Urinary bladder (tissue), 4 donors: ENCODE data around the gene DYRK4. TPM values are rescaled to one million over a fixed set of nuclear protein-coding genes. Genes with fewer than 3 reads are reported as not detected.

Source experiments
- DNase-seq: peaks from one replicate; pipeline ENCODE4 v3.0.0-alpha.2; 2015; ENCODE audit errors: extremely low spot score
- H3K27ac ChIP-seq: one replicate; pipeline ENCODE4 v1.5.1; 2013; ENCODE audit warnings: low read depth, mild to moderate bottlenecking, moderate library complexity
- H3K36me3 ChIP-seq: one replicate; pipeline ENCODE4 v1.6.1; 2013; ENCODE audit warnings: mild to moderate bottlenecking, moderate library complexity; ENCODE audit not compliant: insufficient read depth
- H3K4me1 ChIP-seq: one replicate; pipeline ENCODE4 v1.6.1; 2013; ENCODE audit warnings: mild to moderate bottlenecking, moderate library complexity; ENCODE audit not compliant: insufficient read depth
- H3K4me3 ChIP-seq: one replicate; pipeline ENCODE4 v1.5.1; 2013; ENCODE audit warnings: low read depth, low read length
- WGBS: extraction: QIAGEN DNeasy Blood & Tissue Kit; methylation state at CpG from one replicate; pipeline ENCODE4 v1.1.7; 2013; 5-methylcytosine and 5-hydroxymethylcytosine counted together
- polyA plus RNA-seq: library from polyadenylated mRNA; stranded (reverse); fragments of 200-250 nt; gene quantifications from one replicate; pipeline ENCODE4 v1.2.3, GENCODE V29; 2013
- total RNA-seq: library from RNA; depleted of rRNA; stranded (reverse); fragments of >200 nt; gene quantifications from one replicate; pipeline ENCODE4 v1.2.3, GENCODE V29; 2014
- donor health status: healthy with polysubstance abuse.
- donor health status: healthy.

The DYRK4 gene
- total and polyA plus RNA-seq, 2 donors = 38.9 to 46.5 TPM

DNA sequence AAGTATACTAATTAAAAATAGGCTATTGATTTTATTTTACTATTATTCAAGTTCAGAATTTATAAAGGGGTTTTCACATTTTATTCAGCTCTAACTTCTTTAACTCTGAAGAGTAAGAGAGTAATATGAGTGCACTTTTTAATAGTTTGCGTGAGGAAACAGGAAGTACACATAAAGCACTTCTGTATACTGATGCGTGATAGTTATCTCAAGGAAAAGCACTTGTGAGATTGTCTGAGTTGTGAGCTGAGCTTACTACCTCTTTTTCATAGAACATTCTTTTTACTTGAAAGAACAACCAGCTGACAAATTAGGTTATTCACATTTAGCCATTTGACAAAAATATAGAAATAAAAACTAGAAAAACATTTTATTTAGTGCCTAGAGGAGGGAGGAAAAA is 21.4 kb upstream of the DYRK4 start:
- Histone ChIP-seq H3K4me1 (no peaks in the 10 kb centered on the region), H3K4me3 (no peak overlapping the region), H3K36me3 (no peaks in the 10 kb centered on the region), H3K27ac (no peak overlapping the region)
- WGBS = 60% methylated on average over 2 of the region's 2 CpGs
- no peak for DNase-seq

DNA sequence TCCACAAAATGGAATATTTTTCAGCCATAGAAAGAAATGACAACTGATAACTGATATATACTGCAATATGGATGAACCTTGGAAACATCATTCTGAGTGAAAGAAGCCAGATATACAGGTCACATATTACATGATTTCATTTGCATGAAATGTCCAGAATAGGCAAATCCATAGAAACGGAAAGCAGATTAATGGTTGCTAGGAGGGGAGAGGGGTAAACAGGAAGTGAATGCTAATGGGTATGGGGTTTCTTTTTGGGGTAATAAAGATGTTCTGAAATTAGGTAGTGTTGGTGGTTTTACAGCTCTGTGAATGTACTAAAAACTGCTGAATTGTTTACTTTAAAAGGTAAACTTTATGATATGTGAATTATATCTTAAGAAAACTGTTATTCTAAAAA is 16.8 kb upstream of the DYRK4 start:
- Histone ChIP-seq H3K4me3 (no peak overlapping the region), H3K4me1 (no peaks in the 10 kb centered on the region), H3K27ac (no peak overlapping the region), H3K36me3 (no peaks in the 10 kb centered on the region)
- WGBS = 78% methylated on average over 1 of the region's 1 CpG
- DNase-seq = no peak

DNA sequence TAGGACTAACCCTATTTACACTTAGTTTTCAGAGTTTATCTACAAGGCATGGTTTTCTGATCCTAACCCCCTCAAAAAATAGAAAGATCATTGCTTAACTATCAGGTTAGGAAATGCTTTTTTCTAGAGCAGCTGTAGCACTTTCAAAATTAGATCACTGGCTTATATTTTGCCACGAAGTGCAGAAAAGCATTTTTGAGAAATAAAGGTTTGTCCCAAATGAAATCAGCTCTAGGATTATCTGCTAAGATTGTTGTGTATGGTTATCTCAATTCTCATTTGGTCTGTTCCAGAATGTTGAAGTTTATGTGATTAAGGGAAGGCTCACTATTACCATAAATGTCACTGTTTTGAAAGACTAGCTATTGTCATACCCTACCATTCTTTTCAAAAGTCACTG is 9.8 kb upstream of the DYRK4 start:
- no peak for DNase-seq
- H3K27ac ChIP-seq = no peak overlapping the region
- WGBS = 88% methylated on average over 1 of the region's 1 CpG
- H3K36me3 ChIP-seq = no peaks in the 10 kb centered on the region
- H3K4me3 ChIP-seq = no peak overlapping the region
- no peaks in the 10 kb centered on the region for H3K4me1 ChIP-seq

DNA sequence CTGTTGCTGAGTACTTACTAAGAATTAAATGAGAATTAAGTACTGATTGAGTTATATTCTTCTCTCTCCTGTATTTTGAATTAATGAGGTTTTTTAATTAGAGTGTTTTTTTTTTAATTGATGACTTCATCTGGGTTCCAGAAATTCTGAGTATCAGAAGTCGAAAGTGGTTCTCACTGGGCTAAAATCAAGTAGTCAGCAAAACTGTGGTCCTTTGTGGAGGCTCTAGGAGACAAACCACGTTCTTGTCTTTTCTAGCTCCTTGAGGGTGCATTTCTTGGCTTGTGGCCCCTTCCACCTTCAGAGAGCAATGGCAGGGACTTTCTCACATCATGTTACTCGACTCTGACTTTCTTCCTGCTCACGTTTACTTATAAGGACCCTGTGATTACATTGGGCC is 8.1 kb upstream of the DYRK4 start:
- DNase-seq = no peak
- WGBS = 93% methylated on average over 4 of the region's 4 CpGs
- Histone ChIP-seq H3K4me3 (no peak overlapping the region), H3K4me1 (no peaks in the 10 kb centered on the region), H3K27ac (no peak overlapping the region), H3K36me3 (no peaks in the 10 kb centered on the region)

DNA sequence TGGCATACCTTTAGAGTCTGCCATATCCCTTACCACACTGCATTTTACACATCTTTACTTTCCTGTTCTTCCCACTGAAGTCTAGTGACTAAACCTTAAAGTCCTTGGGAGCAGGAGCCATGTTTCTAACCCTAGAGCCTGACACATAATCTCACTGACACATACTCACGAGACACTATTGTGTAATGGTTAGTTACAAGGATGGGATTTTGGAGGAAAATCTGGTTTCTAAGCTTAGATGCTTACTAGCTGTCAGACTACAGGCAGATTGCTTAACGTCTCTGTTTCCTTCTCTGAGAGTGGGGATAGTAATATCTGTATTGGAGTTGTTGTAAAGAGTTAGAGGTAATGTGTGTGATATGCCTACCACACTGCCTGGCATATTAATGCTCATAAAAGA is 6.2 kb upstream of the DYRK4 start:
- Histone ChIP-seq H3K36me3 (no peaks in the 10 kb centered on the region), H3K4me3 (no peak overlapping the region), H3K27ac (peak overlapping the region; percentile 2), H3K4me1 (no peaks in the 10 kb centered on the region)
- 94% methylated on average over 2 of the region's 2 CpGs for WGBS
- DNase-seq = no peak

GRCh38 chr12:4556735-4557530 is 5.1 kb upstream of the DYRK4 start:
- H3K27ac ChIP-seq = no peak overlapping the region
- no peak for DNase-seq
- 93% methylated on average over 2 of the region's 2 CpGs for WGBS
- no peaks in the 10 kb centered on the region for H3K4me1 ChIP-seq
- H3K4me3 ChIP-seq = no peak overlapping the region
- no peaks in the 10 kb centered on the region for H3K36me3 ChIP-seq

GRCh38 chr12:4557586-4557985 is 4.4 kb upstream of the DYRK4 start:
- no peaks in the 10 kb centered on the region for H3K4me1 ChIP-seq
- WGBS = 92% methylated on average over 5 of the region's 5 CpGs
- H3K36me3 ChIP-seq = no peaks in the 10 kb centered on the region

GRCh38 chr12:4558171-4558570 is 3.8 kb upstream of the DYRK4 start:
- WGBS = 97% methylated on average over 2 of the region's 2 CpGs
- H3K4me3 ChIP-seq = no peak overlapping the region
- H3K4me1 ChIP-seq = no peaks in the 10 kb centered on the region
- no peaks in the 10 kb centered on the region for H3K36me3 ChIP-seq
- no peak overlapping the region for H3K27ac ChIP-seq
- DNase-seq = no peak

More at GRCh38 chr12:4557586-4557985, 4.4 kb upstream of the DYRK4 start:
- no peak overlapping the region for H3K4me3 ChIP-seq
- no peak overlapping the region for H3K27ac ChIP-seq
- DNase-seq = no peak

DNA sequence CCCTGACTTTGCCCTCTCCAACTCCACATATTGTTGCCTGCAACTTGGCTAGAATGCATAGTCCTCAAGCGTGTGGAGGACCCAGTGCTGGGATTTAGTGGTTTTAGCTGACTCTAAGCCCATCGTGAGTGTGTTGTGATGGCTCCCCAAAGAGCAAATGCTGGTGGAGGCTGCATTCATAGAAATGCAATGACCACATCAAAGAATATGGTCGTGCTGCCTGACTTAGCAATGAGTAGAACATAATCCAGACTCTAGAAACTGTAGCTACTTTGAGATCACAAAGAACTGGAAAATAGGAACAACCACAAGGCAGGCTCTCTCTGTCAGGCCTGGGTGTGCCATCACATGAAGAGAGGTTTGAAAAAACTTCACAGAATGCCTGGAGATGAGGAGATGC is 1.3 kb downstream of the DYRK4 start:
- DNase-seq = no peak
- WGBS = 63% methylated on average over 3 of the region's 3 CpGs
- Histone ChIP-seq H3K27ac (no peak overlapping the region), H3K4me3 (no peak overlapping the region), H3K4me1 (no peaks in the 10 kb centered on the region), H3K36me3 (no peaks in the 10 kb centered on the region)

DNA sequence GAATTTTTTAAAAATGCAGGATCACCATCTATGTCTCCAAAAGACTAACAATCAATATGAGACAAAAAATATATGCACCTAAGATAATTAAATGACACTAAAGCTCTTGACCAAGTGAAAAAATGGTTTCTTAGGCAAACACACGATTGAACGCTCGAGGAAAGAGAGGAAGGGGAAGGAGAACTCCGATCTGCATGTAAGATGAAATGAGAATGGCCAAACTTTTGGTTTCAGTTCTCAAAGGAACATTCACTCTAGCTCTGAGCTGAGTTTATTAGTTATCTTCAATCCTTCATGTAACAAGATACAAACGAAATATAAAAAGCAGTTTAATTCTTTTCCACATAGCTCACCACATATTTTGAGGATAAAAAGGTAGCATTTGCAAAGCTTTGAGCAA is 2.8 kb downstream of the DYRK4 start:
- DNase-seq = no peak
- Histone ChIP-seq H3K36me3 (no peaks in the 10 kb centered on the region), H3K4me1 (no peaks in the 10 kb centered on the region), H3K27ac (no peak overlapping the region), H3K4me3 (no peak overlapping the region)
- WGBS = 67% methylated on average over 5 of the region's 5 CpGs

DNA sequence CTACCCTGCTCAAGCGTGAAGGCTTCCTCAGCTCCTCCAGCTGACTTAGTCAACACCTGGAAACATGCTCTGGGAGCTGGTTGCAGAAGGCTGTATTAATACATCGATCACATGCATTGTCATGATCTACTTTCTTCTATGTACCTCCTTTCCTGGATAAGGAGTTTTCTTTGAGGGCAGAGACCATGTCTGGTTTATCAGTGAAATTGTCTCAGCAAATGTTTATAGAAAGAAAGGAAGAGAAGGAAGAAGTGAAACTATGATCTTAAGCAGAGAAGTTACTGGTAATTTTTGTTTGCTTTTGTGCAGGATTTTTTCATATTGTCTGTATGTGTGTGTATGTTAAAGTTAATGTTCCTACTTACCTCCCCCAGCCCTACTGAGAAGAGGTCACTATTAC is 4.5 kb downstream of the DYRK4 start:
- Histone ChIP-seq H3K36me3 (no peaks in the 10 kb centered on the region), H3K4me1 (no peaks in the 10 kb centered on the region), H3K4me3 (no peak overlapping the region), H3K27ac (no peak overlapping the region)
- DNase-seq = no peak
- 77% methylated on average over 2 of the region's 2 CpGs for WGBS

- Histone ChIP-seq H3K27ac (no peak overlapping the region), H3K4me1 (no peaks in the 10 kb centered on the region), H3K36me3 (no peaks in the 10 kb centered on the region), H3K4me3 (no peak overlapping the region)
- DNase-seq = no peak
- WGBS = 65% methylated on average over 3 of the region's 3 CpGs
Observed at GRCh38 chr12:4567073-4567881, 5.3 kb downstream of the DYRK4 start.

- Histone ChIP-seq H3K27ac (no peak overlapping the region), H3K4me3 (no peak overlapping the region), H3K36me3 (no peaks in the 10 kb centered on the region), H3K4me1 (no peaks in the 10 kb centered on the region)
- DNase-seq = no peak
- WGBS = 91% methylated on average over 4 of the region's 4 CpGs
Observed at GRCh38 chr12:4569261-4569660, 7.3 kb downstream of the DYRK4 start.

DNA sequence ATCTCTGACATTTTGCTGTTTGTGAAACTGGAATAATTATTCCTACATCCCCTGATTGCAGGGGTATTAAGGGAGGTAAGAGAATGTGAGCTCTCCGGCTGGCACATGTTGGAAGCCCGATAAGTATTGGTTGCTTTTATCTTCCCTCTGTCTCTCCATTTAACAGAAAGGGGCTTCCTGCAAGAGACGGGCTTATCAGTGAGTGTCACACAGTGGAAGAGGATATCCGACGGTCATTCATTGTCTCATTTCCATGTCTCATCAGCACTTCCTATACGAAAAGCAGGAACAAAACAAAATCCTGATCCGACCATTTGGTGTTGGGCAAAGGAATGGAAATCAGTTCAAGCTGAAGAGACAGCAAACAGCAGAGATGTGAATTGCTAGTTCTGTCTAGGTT is 10.7 kb downstream of the DYRK4 start:
- 56% methylated on average over 7 of the region's 7 CpGs for WGBS
- no peak for DNase-seq

More for the DNA sequence above, 10.7 kb downstream of the DYRK4 start:
- no peaks in the 10 kb centered on the region for H3K36me3 ChIP-seq
- no peaks in the 10 kb centered on the region for H3K4me1 ChIP-seq
- H3K27ac ChIP-seq = no peak overlapping the region
- no peak overlapping the region for H3K4me3 ChIP-seq
